Activated CD4-positive, alpha-beta memory T cell treated with anti-CD3 and anti-CD28 coated beads for 36 hours (primary cell): ENCODE data around the gene STX1A. TPM values are rescaled to one million over a fixed set of nuclear protein-coding genes. Genes with fewer than 3 reads are reported as not detected.

Source experiments
- CTCF ChIA-PET: fragments of 350-600 bp; sonication (Branson Sonifier 250); formaldehyde crosslinking; loops from one replicate; lab custom pipeline; 2021; ENCODE audit warnings: antibody characterized with exemption, inconsistent platforms; lab: Charles Lee
- POLR2A ChIA-PET: fragments of 350-600 bp; sonication (Branson Sonifier 250); formaldehyde crosslinking; loops from one replicate; lab custom pipeline; 2021; ENCODE audit warnings: antibody characterized with exemption; lab: Charles Lee
- DNase-seq: peaks from one replicate; pipeline ENCODE4 v3.0.0-alpha.2; 2020
- H3K27ac Mint-ChIP-seq: one replicate; pipeline ENCODE4 v1.8.0; 2021; ENCODE audit warnings: mixed read lengths
- H3K27me3 Mint-ChIP-seq: one replicate; pipeline ENCODE4 v1.8.0; 2021; ENCODE audit warnings: mixed read lengths
- H3K36me3 Mint-ChIP-seq: one replicate; pipeline ENCODE4 v1.8.0; 2021; ENCODE audit warnings: mixed read lengths
- H3K4me1 Mint-ChIP-seq: one replicate; pipeline ENCODE4 v1.8.0; 2021; ENCODE audit warnings: low read depth, mixed read lengths
- H3K4me3 Mint-ChIP-seq: one replicate; pipeline ENCODE4 v1.8.0; 2021; ENCODE audit warnings: mild to moderate bottlenecking, mixed read lengths
- H3K9me3 Mint-ChIP-seq: one replicate; pipeline ENCODE4 v1.8.0; 2021; ENCODE audit warnings: mixed read lengths
- intact Hi-C: fragments of 100-400 bp; cut with micrococcal nuclease; formaldehyde crosslinking; loops from one replicate; pipeline ENCODE4 v1.15.1; 2023
- total RNA-seq, 2 experiments: library from RNA; stranded (reverse); gene quantifications; one replicate each; pipeline ENCODE4 v1.2.3, GENCODE V29; 2021

STX1A gene
- total RNA-seq, 2 experiments from 2014 or later, result 31.8 to 39.2 TPM

DNA sequence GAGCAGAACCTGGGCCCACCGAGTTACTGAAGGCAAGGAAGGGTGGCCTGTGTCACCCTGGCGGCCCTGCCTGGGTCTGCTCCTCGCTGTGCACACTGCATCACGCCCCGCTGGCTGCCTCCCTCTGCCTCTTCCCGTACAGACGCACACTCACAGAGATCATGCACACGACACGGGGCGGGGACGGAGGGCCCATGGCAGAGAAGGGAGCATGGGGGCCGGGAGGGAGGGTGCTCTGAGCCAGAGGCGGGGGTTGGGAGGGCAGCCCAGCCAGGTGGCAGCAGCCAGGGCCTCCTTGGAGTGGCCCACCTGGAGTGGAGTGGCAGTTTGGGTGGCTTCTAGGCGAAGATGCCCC is 19.4 kb downstream of the STX1A start:
- Mint-ChIP-seq H3K4me1 (no peaks in the 10 kb centered on the region), H3K27ac (no peak overlapping the region), H3K4me3 (no peak overlapping the region), H3K9me3 (no peaks in the 10 kb centered on the region), H3K36me3 (peaks cover 29% of the 10 kb centered on the region), H3K27me3 (no peaks in the 10 kb centered on the region)
- intact Hi-C loops, result no loop called here
- no peak for DNase-seq
- CTCF ChIA-PET, result interaction anchor here (1.5 kb wide), 1 partner anchor 8 kb away, joined by 7 read pairs; no protein-coding TSS in a partner anchor
- POLR2A ChIA-PET, result no interaction called here

DNA sequence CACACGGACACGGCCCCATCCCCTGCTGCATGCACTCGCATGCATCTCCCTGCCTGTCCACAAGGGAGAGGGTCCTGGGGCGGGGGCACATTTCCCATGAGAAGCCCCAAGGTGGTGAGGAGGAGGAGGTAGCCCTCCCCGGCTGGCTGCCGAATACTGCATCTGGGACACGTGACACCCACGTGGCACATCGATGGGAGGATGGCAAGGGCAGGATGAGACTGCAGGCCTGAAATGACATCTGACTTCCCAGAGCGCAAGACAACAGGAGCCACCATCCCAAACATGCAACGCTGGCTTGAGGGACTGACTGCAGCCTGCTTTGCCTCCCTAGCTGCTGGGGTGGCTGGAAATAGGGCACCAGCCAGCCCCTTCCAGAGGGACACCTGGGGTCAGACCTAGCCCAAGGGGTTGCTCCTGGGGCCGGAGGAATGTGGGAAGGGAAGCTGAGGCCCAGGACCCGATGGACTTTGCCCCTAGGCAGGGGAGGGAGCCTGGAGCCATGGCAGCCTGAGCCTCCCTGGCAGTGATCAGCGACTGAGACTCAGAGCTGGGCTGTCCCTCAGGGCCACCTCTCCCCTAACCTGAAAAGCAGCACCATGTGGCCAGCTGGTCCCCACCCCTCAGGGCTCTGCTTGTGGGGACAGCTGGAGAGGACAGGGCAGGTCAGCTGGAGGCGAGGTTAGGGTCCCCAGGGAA is 19.9 kb downstream of the STX1A start:
- Mint-ChIP-seq H3K4me1 (no peaks in the 10 kb centered on the region), H3K27ac (no peak overlapping the region), H3K4me3 (no peak overlapping the region), H3K36me3 (peaks cover 32% of the 10 kb centered on the region), H3K27me3 (no peaks in the 10 kb centered on the region), H3K9me3 (no peaks in the 10 kb centered on the region)
- intact Hi-C loops, result no loop called here
- ChIA-PET POLR2A (no interaction called here), CTCF (no interaction called here)
- no peak for DNase-seq

DNA sequence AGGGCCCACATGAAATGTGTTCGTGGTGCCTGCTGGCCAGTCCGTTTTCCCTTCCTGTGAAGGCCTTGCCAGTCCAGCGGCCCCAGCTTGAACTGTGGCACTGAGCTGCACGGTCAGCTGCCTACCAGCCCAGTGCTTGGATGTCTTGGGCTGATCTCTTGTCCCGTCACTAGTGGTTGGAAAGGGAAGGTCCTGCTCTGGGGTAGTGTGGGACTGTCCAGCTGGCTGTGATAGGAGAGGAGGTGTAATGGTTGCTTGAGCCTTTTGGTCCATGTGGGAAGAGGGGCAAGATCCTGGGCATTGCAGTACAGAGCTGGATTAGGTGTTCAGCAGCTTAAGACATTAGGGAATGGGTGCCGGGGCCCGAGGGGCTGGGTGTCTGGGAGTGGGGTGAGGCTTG is 21.1 kb downstream of the STX1A start:
- no peaks in the 10 kb centered on the region for H3K9me3 Mint-ChIP-seq
- H3K4me1 Mint-ChIP-seq, result no peaks in the 10 kb centered on the region
- POLR2A ChIA-PET, result no interaction called here
- intact Hi-C loops, result no loop called here
- CTCF ChIA-PET, result interaction anchor here (0.6 to 0.7 kb wide), 2 partner anchors 27 to 30 kb away, joined by 3 read pairs; no protein-coding TSS in a partner anchor
- no peaks in the 10 kb centered on the region for H3K27me3 Mint-ChIP-seq
- H3K27ac Mint-ChIP-seq, result no peak overlapping the region
- H3K36me3 Mint-ChIP-seq, result peaks cover 35% of the 10 kb centered on the region
- no peak overlapping the region for H3K4me3 Mint-ChIP-seq
- DNase-seq, result no peak

DNA sequence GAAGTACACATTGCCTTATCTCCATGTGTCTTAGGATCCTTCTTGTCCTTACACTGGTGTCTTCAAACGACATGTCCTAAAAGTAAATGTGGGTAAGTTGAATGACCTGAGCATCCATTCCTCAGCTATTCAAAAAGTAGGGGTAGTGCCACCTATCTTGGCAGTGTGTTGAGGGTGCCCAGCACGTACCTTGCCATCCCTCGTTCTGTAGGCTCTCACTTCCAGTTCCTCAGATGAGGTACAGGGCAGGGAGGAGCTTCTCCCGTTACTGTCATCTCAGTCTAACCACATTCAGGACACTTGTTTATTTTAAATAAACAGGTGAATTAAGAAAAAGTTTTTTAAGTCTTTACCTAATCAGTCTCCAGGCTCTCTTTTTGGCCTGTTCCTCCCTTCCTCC is 23.1 kb downstream of the STX1A start:
- intact Hi-C loops, result no loop called here
- Mint-ChIP-seq H3K27ac (no peak overlapping the region), H3K4me1 (no peaks in the 10 kb centered on the region), H3K36me3 (peaks cover 36% of the 10 kb centered on the region), H3K27me3 (no peaks in the 10 kb centered on the region), H3K4me3 (no peak overlapping the region), H3K9me3 (no peaks in the 10 kb centered on the region)
- no peak for DNase-seq
- CTCF ChIA-PET, result no interaction called here
- POLR2A ChIA-PET, result no interaction called here

DNA sequence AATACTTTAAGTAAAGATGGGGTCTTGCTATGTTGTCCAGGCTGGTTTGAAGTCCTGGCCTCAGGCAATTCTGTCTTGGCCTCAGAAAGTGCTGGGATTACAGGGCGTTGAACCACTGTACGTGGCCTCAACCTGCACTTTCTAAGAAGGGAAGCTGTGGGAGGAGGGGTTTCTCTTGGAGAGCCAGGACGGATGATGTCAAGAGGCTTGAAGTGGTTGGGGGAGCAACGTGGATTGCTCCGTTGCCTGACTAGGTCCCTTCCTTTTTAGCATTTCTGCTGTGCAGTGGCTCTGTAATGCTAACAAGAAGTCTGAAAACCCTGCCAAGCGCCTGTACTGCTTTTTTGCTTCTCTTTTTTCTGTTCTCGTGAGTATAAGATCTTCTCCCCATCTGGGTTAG is 28.8 kb downstream of the STX1A start:
- intact Hi-C loops, result no loop called here
- H3K9me3 Mint-ChIP-seq, result no peaks in the 10 kb centered on the region

DNA sequence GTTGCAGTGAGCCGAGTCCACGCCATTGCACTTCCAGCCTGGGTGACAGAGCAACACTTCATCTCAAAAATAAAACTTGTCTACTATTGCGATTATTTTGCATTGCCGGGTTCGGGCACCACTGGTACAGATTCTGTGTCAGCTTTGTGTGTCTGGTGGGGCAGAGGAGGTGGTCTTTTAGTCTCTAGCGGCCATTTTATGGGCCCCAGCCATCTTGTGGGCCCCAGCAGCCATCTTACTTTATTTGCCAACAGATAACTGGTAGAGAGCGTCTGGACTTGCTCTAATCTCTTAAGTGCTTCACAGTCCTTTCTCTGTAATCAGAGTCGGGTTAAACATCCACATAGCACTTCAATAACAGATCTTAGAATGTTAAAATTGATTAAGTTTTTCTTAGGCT is 31.2 kb downstream of the STX1A start:
- Mint-ChIP-seq H3K27me3 (no peaks in the 10 kb centered on the region), H3K27ac (no peak overlapping the region), H3K4me3 (no peak overlapping the region), H3K9me3 (no peaks in the 10 kb centered on the region), H3K36me3 (peaks cover 35% of the 10 kb centered on the region), H3K4me1 (peaks cover 28% of the 10 kb centered on the region)
- intact Hi-C loops, result loop anchor here (10.0 kb wide), 1 partner anchor 163 kb away; the partner anchor contains the start of gene BAZ1B
- ChIA-PET POLR2A (no interaction called here), CTCF (no interaction called here)
- DNase-seq, result no peak

More for the DNA sequence above, 28.8 kb downstream of the STX1A start:
- DNase-seq, result no peak
- no peak overlapping the region for H3K4me3 Mint-ChIP-seq
- no peak overlapping the region for H3K27ac Mint-ChIP-seq
- H3K27me3 Mint-ChIP-seq, result no peaks in the 10 kb centered on the region
- H3K36me3 Mint-ChIP-seq, result peaks cover 44% of the 10 kb centered on the region
- H3K4me1 Mint-ChIP-seq, result peaks cover 16% of the 10 kb centered on the region
- ChIA-PET CTCF (interaction anchor here (2.1 to 2.6 kb wide), 2 partner anchors 12 to 84 kb away, joined by 8 to 12 read pairs; no protein-coding TSS in a partner anchor), POLR2A (interaction anchor here (0.6 kb wide), 1 partner anchor 566 kb away, joined by 3 read pairs; no protein-coding TSS in a partner anchor)

DNA sequence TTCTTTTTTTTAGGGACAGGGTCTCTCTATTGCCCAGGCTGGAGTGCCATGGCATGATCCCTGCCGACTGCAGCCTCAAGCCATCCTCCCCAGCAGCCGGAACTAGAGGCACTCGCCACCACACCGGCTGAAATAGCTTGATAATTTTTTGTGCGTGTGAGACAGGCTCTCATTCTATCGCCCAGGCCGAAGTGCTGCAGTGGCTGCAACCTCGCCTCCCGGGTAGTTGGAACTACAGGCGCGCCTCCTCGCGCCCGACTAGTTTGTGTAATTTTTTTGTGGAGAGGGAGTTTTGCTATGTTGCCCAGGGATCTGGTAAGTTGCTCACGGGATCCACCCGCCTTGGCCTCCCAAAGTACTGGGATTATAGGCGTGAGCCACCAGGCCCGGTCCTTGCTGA is 34.2 kb downstream of the STX1A start:
- POLR2A ChIA-PET, result no interaction called here

DNA sequence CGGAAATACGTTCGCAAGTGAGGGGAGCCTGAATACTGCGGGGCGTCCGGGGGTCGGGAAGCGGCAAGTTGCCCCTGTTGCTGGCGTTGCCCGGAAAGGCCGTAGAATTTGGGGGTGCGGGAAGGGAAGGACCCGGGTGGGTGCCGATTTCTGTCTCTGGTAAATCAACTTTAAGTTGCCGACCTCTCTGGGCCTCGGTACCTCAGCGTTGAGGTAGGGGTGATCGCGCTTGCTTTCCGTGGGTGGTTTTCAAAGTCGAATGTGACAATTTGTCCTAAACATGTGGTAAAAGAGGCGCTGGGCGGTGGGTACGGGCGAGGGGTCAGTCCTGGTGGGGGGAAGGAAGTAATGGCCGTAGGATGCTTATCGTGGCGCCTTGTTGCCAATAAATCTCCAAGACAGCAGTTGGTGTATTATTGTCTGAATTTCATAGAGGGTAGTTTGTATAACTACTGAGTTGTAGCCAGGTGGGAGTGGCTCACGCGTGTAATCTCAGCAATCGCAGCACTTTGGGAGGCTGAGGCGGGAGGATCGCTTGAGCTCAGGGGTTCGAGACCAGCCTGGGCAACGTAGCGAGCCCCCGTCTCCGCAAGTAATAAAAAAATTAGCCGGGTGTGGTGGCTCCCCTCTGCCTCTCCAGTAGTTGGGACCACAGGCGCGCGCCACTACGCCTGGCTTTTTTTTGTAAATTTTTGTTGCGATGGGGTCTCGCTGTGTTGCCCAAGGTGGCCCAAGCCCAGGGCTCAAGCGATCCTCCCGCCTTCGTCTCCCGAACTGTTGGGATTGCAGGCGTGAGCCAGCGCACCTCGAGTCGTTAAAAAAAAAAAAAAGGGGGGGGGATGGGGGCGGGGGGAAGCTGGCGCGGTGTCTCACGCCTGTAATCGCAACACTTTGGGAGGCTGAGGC is 35.4 kb downstream of the STX1A start:
- H3K4me3 Mint-ChIP-seq, result peak overlapping the region; percentile 99
- ChIA-PET CTCF (no interaction called here), POLR2A (no interaction called here)
- H3K36me3 Mint-ChIP-seq, result peaks cover 18% of the 10 kb centered on the region
- no peaks in the 10 kb centered on the region for H3K27me3 Mint-ChIP-seq
- no peaks in the 10 kb centered on the region for H3K9me3 Mint-ChIP-seq
- H3K27ac Mint-ChIP-seq, result peak overlapping the region; percentile 86
- no peak for DNase-seq
- intact Hi-C loops, result loop anchor here (1.0 to 10.0 kb wide), 6 partner anchors 17 to 159 kb away; partner anchors contain the start of genes BAZ1B, TBL2 and VPS37D
- H3K4me1 Mint-ChIP-seq, result peaks cover 47% of the 10 kb centered on the region

More for the DNA sequence above, 34.2 kb downstream of the STX1A start:
- H3K27ac Mint-ChIP-seq, result no peak overlapping the region
- CTCF ChIA-PET, result no interaction called here
- H3K4me3 Mint-ChIP-seq, result peak overlapping the region; percentile 56
- no peak for DNase-seq
- intact Hi-C loops, result loop anchor here (10.0 kb wide), 1 partner anchor 161 kb away; the partner anchor contains the start of gene BAZ1B
- H3K36me3 Mint-ChIP-seq, result peaks cover 26% of the 10 kb centered on the region
- peaks cover 46% of the 10 kb centered on the region for H3K4me1 Mint-ChIP-seq
- H3K9me3 Mint-ChIP-seq, result no peaks in the 10 kb centered on the region
- no peaks in the 10 kb centered on the region for H3K27me3 Mint-ChIP-seq

DNA sequence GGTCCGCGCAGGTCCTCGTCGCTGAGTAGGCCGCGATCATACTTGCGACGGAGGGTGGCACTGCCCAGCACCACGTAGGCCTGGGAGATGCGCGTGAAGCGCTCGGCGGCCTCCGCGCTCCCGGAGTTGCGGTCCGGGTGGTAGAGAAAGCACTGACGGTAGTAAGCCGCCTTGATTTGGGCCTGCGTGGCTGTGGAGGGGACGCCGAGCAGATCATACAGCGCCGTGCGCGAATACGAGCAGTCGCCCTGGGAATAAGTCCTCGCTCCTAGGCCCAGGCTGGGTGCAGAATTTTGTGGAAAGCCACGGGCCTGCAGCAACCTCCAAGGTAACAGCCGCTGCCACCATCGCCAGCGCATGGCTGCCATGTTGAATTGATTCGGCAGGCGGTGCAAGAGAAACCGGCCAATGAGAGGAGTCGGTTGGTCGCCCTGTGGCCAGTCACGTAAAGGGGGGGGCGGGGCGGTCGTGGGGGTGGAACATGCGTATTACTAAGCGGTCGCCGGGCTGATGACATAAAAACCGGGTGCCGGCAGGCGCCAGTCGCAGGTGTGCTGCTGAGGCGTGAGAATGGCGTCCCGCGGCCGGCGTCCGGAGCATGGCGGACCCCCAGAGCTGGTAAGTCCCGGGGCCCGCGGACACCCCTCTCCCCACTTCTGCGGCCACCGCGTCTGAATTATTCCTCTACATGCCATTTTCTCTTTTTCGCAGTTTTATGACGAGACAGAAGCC is 36.2 kb downstream of the STX1A start, which contains the start of the genes BUD23 and DNAJC30:
TSS of gene BUD23 (plus strand) at position 542 of the 732 bp plus-strand sequence. CDS start at position 571, 29 bp downstream.
TSS of gene DNAJC30 (minus strand) at position 398 of the 732 bp plus-strand sequence. CDS start at position 368, 30 bp downstream.
- intact Hi-C loops, result loop anchor here (1.0 to 10.0 kb wide), 6 partner anchors 16 to 158 kb away; partner anchors contain the start of genes BAZ1B, TBL2 and VPS37D
- POLR2A ChIA-PET, result no interaction called here
- CTCF ChIA-PET, result no interaction called here
- Mint-ChIP-seq H3K27ac (peak within 1 kb of the TSS; percentile 86), H3K9me3 (no peaks in the 10 kb centered on the region), H3K36me3 (peaks cover 15% of the 10 kb centered on the region), H3K4me1 (peaks cover 40% of the 10 kb centered on the region), H3K27me3 (no peaks in the 10 kb centered on the region), H3K4me3 (peak within 1 kb of the TSS; percentile 99)
- DNase-seq, result peak; percentile 99

DNA sequence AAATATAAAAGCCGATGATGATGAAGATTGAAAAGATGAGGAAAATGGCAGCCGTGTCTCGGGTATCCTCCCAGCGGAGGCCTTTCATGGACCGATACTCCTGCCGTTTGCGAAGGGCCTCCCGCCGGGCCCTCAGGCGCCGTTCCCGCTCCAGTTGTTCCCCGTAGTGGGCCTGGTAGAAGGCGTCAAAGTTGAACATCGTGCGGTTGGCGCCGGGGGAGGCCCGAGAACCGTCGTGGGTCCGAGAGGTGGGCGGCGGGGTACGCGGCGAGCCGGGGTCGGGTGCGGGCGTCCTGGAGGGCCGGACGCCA is 36.8 kb downstream of the STX1A start:
- intact Hi-C loops, result loop anchor here (1.0 to 10.0 kb wide), 6 partner anchors 16 to 158 kb away; partner anchors contain the start of genes BAZ1B, TBL2 and VPS37D
- Mint-ChIP-seq H3K9me3 (no peaks in the 10 kb centered on the region), H3K27ac (peak overlapping the region; percentile 60), H3K36me3 (peaks cover 19% of the 10 kb centered on the region), H3K27me3 (no peaks in the 10 kb centered on the region), H3K4me3 (peak overlapping the region; percentile 99), H3K4me1 (peaks cover 40% of the 10 kb centered on the region)
- POLR2A ChIA-PET, result no interaction called here
- no peak for DNase-seq
- CTCF ChIA-PET, result no interaction called here

DNA sequence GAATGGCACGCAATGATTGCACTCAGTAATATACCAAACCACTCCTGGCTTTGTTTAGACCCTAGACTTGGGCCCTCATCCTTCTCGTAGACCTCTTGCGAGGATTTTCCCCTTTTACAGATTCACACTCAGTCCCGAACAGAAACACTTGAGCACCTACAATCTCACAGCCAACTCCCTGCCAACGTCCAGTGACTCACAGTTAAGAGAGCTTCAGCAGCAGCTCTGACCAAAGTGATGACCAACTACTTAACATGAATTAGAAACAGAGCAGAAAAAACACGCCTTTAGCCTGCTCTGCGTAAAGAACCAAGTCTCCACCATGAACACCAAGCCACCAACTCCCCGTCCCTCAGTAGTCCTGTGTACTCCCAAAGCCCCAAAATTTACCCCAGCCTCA is 38.4 kb downstream of the STX1A start:
- DNase-seq, result no peak
- no peak overlapping the region for H3K27ac Mint-ChIP-seq
- H3K4me1 Mint-ChIP-seq, result peaks cover 35% of the 10 kb centered on the region
- H3K9me3 Mint-ChIP-seq, result no peaks in the 10 kb centered on the region
- ChIA-PET POLR2A (no interaction called here), CTCF (interaction anchor here (1.2 kb wide), 1 partner anchor 21 kb away, joined by 3 read pairs; no protein-coding TSS in a partner anchor)
- H3K27me3 Mint-ChIP-seq, result no peaks in the 10 kb centered on the region
- H3K36me3 Mint-ChIP-seq, result peaks cover 14% of the 10 kb centered on the region
- H3K4me3 Mint-ChIP-seq, result peak overlapping the region; percentile 42
- intact Hi-C loops, result loop anchor here (10.0 kb wide), 1 partner anchor 156 kb away; the partner anchor contains the start of gene BAZ1B
